Measurements from ENCODE around the gene TUBGCP6. TPM values are rescaled to one million over a fixed set of nuclear protein-coding genes. Genes with fewer than 3 reads are reported as not detected.

Gene TUBGCP6
- 38.5 TPM for polyA plus RNA-seq
- long read RNA-seq, donor 1, result 0 reads
- long read RNA-seq, donor 2, partial matches to known transcripts, result 6 of 6 reads
- long read RNA-seq, donor 2, other reads (novel, unspliced or antisense), result 0 of 6 reads
- long read RNA-seq, donor 3, result 0 reads
- long read RNA-seq, donor 4, result 0 reads
- long read RNA-seq, donor 5, result 0 reads
- long read RNA-seq, donor 6, result 0 reads
- long read RNA-seq, donor 7, result 0 reads
- long read RNA-seq, donor 8, full-length matches to known transcripts, result 1 of 1 reads
- long read RNA-seq, donor 8, partial matches to known transcripts, result 0 of 1 reads
- long read RNA-seq, donor 8, other reads (novel, unspliced or antisense), result 0 of 1 reads
- long read RNA-seq, donor 9, result 0 reads
- long read RNA-seq, donor 10, partial matches to known transcripts, result 6 of 6 reads
- long read RNA-seq, donor 10, other reads (novel, unspliced or antisense), result 0 of 6 reads
- long read RNA-seq, donor 11, full-length matches to known transcripts, result 1 of 6 reads
- long read RNA-seq, donor 11, partial matches to known transcripts, result 5 of 6 reads
- long read RNA-seq, donor 11, other reads (novel, unspliced or antisense), result 0 of 6 reads

- peak within 1 kb of the TSS; percentile 67 for H3K4me3 ChIP-seq (ENCODE audit: low read length)
- H3K9me3 ChIP-seq (ENCODE audit: control insufficient read depth, low read depth, low read length), result no peaks in the 10 kb centered on the region
- peaks cover 41% of the 10 kb centered on the region for H3K36me3 ChIP-seq (ENCODE audit: control insufficient read depth, insufficient read depth, low read length)
- H3K27ac ChIP-seq (ENCODE audit: low read length), result peak within 1 kb of the TSS; percentile 66
- peak; percentile 91 to 95 for DNase-seq
- H3K4me1 ChIP-seq (ENCODE audit: control insufficient read depth, insufficient read depth, low read length), result peaks cover 12% of the 10 kb centered on the region
- no CpG with 5 or more reads among the region's 76 CpGs for WGBS (ENCODE audit: insufficient coverage, low lambda C conversion rate)
- H3K27me3 ChIP-seq (ENCODE audit: control insufficient read depth, insufficient read depth, low read length), result no peaks in the 10 kb centered on the region
Measured at GRCh38 chr22:50244420-50245213, at the start of gene TUBGCP6. Gene TUBGCP6, minus strand, starts transcription at chr22:50245023. Its CDS starts 564 bp downstream, at chr22:50244459.

GRCh38 chr22:50294319-50294656 lies 49.5 kb upstream of the TUBGCP6 start:
- Histone ChIP-seq H3K4me1 (ENCODE audit: control insufficient read depth, insufficient read depth, low read length) (peaks cover 42% of the 10 kb centered on the region), H3K27ac (ENCODE audit: low read length) (peak overlapping the region; percentile 93), H3K4me3 (ENCODE audit: low read length) (no peak overlapping the region), H3K36me3 (ENCODE audit: control insufficient read depth, insufficient read depth, low read length) (peaks cover 31% of the 10 kb centered on the region), H3K27me3 (ENCODE audit: control insufficient read depth, insufficient read depth, low read length) (no peaks in the 10 kb centered on the region), H3K9me3 (ENCODE audit: control insufficient read depth, low read depth, low read length) (peaks cover 1% of the 10 kb centered on the region)
- WGBS (ENCODE audit: insufficient coverage, low lambda C conversion rate), result no CpG with 5 or more reads among the region's 5 CpGs
- no peak for DNase-seq

GRCh38 chr22:50293441-50294318 lies 48.9 kb upstream of the TUBGCP6 start:
- peak; percentile 83 to 88 for DNase-seq
- Histone ChIP-seq H3K4me3 (ENCODE audit: low read length) (peak overlapping the region; percentile 23), H3K36me3 (ENCODE audit: control insufficient read depth, insufficient read depth, low read length) (peaks cover 37% of the 10 kb centered on the region), H3K4me1 (ENCODE audit: control insufficient read depth, insufficient read depth, low read length) (peaks cover 39% of the 10 kb centered on the region), H3K9me3 (ENCODE audit: control insufficient read depth, low read depth, low read length) (peaks cover 3% of the 10 kb centered on the region), H3K27ac (ENCODE audit: low read length) (peak overlapping the region; percentile 93), H3K27me3 (ENCODE audit: control insufficient read depth, insufficient read depth, low read length) (no peaks in the 10 kb centered on the region)
- WGBS (ENCODE audit: insufficient coverage, low lambda C conversion rate), result no CpG with 5 or more reads among the region's 42 CpGs

GRCh38 chr22:50292643-50293440 lies 48.0 kb upstream of the TUBGCP6 start:
- H3K4me3 ChIP-seq (ENCODE audit: low read length), result peak overlapping the region; percentile 6
- H3K27ac ChIP-seq (ENCODE audit: low read length), result peak overlapping the region; percentile 56
- no peaks in the 10 kb centered on the region for H3K27me3 ChIP-seq (ENCODE audit: control insufficient read depth, insufficient read depth, low read length)
- no CpG with 5 or more reads among the region's 29 CpGs for WGBS (ENCODE audit: insufficient coverage, low lambda C conversion rate)
- H3K4me1 ChIP-seq (ENCODE audit: control insufficient read depth, insufficient read depth, low read length), result peaks cover 30% of the 10 kb centered on the region
- H3K9me3 ChIP-seq (ENCODE audit: control insufficient read depth, low read depth, low read length), result peaks cover 3% of the 10 kb centered on the region
- DNase-seq, result no peak
- peaks cover 45% of the 10 kb centered on the region for H3K36me3 ChIP-seq (ENCODE audit: control insufficient read depth, insufficient read depth, low read length)

- WGBS (ENCODE audit: insufficient coverage, low lambda C conversion rate), result no CpG with 5 or more reads among the region's 37 CpGs
- Histone ChIP-seq H3K27ac (ENCODE audit: low read length) (no peak overlapping the region), H3K36me3 (ENCODE audit: control insufficient read depth, insufficient read depth, low read length) (peaks cover 68% of the 10 kb centered on the region), H3K27me3 (ENCODE audit: control insufficient read depth, insufficient read depth, low read length) (no peaks in the 10 kb centered on the region), H3K4me1 (ENCODE audit: control insufficient read depth, insufficient read depth, low read length) (peaks cover 23% of the 10 kb centered on the region), H3K9me3 (ENCODE audit: control insufficient read depth, low read depth, low read length) (peaks cover 9% of the 10 kb centered on the region), H3K4me3 (ENCODE audit: low read length) (no peak overlapping the region)
- no peak for DNase-seq
Measured at GRCh38 chr22:50289942-50290630, 45.3 kb upstream of the TUBGCP6 start.

- Histone ChIP-seq H3K27me3 (ENCODE audit: control insufficient read depth, insufficient read depth, low read length) (no peaks in the 10 kb centered on the region), H3K27ac (ENCODE audit: low read length) (no peak overlapping the region), H3K9me3 (ENCODE audit: control insufficient read depth, low read depth, low read length) (peaks cover 9% of the 10 kb centered on the region), H3K4me3 (ENCODE audit: low read length) (no peak overlapping the region), H3K4me1 (ENCODE audit: control insufficient read depth, insufficient read depth, low read length) (peaks cover 19% of the 10 kb centered on the region), H3K36me3 (ENCODE audit: control insufficient read depth, insufficient read depth, low read length) (peaks cover 72% of the 10 kb centered on the region)
- no CpG with 5 or more reads among the region's 57 CpGs for WGBS (ENCODE audit: insufficient coverage, low lambda C conversion rate)
- no peak for DNase-seq
Measured at GRCh38 chr22:50289151-50289941, 44.5 kb upstream of the TUBGCP6 start.

GRCh38 chr22:50287731-50288130 lies 42.9 kb upstream of the TUBGCP6 start:
- no peak for DNase-seq

GRCh38 chr22:50286701-50287318 lies 42.0 kb upstream of the TUBGCP6 start:
- H3K36me3 ChIP-seq (ENCODE audit: control insufficient read depth, insufficient read depth, low read length), result peaks cover 89% of the 10 kb centered on the region
- H3K4me3 ChIP-seq (ENCODE audit: low read length), result no peak overlapping the region
- peaks cover 12% of the 10 kb centered on the region for H3K4me1 ChIP-seq (ENCODE audit: control insufficient read depth, insufficient read depth, low read length)
- H3K9me3 ChIP-seq (ENCODE audit: control insufficient read depth, low read depth, low read length), result peaks cover 14% of the 10 kb centered on the region
- H3K27me3 ChIP-seq (ENCODE audit: control insufficient read depth, insufficient read depth, low read length), result no peaks in the 10 kb centered on the region
- no peak overlapping the region for H3K27ac ChIP-seq (ENCODE audit: low read length)
- DNase-seq, result no peak
- no CpG with 5 or more reads among the region's 40 CpGs for whole genome bisulfite sequencing (ENCODE audit: insufficient coverage, low lambda C conversion rate)

More at GRCh38 chr22:50287731-50288130, 42.9 kb upstream of the TUBGCP6 start:
- WGBS (ENCODE audit: insufficient coverage, low lambda C conversion rate), result no CpG with 5 or more reads among the region's 31 CpGs
- H3K27ac ChIP-seq (ENCODE audit: low read length), result no peak overlapping the region
- no peaks in the 10 kb centered on the region for H3K27me3 ChIP-seq (ENCODE audit: control insufficient read depth, insufficient read depth, low read length)
- H3K36me3 ChIP-seq (ENCODE audit: control insufficient read depth, insufficient read depth, low read length), result peaks cover 86% of the 10 kb centered on the region
- peaks cover 14% of the 10 kb centered on the region for H3K9me3 ChIP-seq (ENCODE audit: control insufficient read depth, low read depth, low read length)
- H3K4me1 ChIP-seq (ENCODE audit: control insufficient read depth, insufficient read depth, low read length), result peaks cover 9% of the 10 kb centered on the region
- H3K4me3 ChIP-seq (ENCODE audit: low read length), result no peak overlapping the region
